Nephron progenitor cell (in vitro differentiated cells): ENCODE data around the gene ZNF609.

ENCODE experiments used
- DNase-seq: peaks from one replicate; pipeline ENCODE4 v3.0.0; 2021
- H3K27ac Mint-ChIP-seq: 2 replicates; pipeline ENCODE4 v1.8.0; 2021; ENCODE audit warnings: mild to moderate bottlenecking, moderate library complexity, mixed read lengths
- H3K27me3 Mint-ChIP-seq: 2 replicates; pipeline ENCODE4 v1.8.0; 2021; ENCODE audit warnings: mild to moderate bottlenecking, low read depth, mixed read lengths; ENCODE audit not compliant: poor library complexity
- H3K36me3 Mint-ChIP-seq: 2 replicates; pipeline ENCODE4 v1.8.0; 2021; ENCODE audit warnings: low read depth, mixed read lengths
- H3K4me1 Mint-ChIP-seq: 2 replicates; pipeline ENCODE4 v1.8.0; 2021; ENCODE audit warnings: mixed read lengths
- H3K4me3 Mint-ChIP-seq: 2 replicates; pipeline ENCODE4 v1.8.0; 2021; ENCODE audit warnings: mild to moderate bottlenecking, moderate library complexity, mixed read lengths
- H3K9me3 Mint-ChIP-seq: 2 replicates; pipeline ENCODE4 v1.8.0; 2021; ENCODE audit warnings: mild to moderate bottlenecking, moderate library complexity, mixed read lengths
- TF ChIP-seq, protein P1 (sequence below): fragments of 200-600 bp; sonication (generic); IDR thresholded peaks from 2 replicates; pipeline ENCODE4 v1.5.0; 2021; ENCODE audit warnings: antibody characterized with exemption

ZNF609 gene

DNA sequence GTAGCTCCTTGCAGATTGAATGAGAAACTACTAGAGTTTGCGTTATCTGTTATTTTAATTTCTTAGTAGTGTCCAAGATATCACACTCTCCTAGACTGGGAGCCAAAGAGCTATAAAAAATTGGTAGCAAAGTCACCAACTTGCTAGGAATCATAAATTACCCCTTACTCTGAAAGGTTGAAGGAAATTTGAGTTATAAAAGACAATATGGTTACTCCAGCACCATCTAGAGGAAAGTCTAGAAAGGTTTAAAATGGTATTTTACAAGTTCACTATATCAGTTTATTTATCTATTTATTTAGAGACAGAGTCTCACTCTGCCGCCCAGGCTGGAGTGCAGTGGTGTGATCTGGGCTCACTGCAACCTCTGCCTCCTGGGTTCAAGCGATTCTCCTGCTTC, 193.4 kb downstream of the ZNF609 start:
- no peak overlapping the region for H3K27ac Mint-ChIP-seq

DNA sequence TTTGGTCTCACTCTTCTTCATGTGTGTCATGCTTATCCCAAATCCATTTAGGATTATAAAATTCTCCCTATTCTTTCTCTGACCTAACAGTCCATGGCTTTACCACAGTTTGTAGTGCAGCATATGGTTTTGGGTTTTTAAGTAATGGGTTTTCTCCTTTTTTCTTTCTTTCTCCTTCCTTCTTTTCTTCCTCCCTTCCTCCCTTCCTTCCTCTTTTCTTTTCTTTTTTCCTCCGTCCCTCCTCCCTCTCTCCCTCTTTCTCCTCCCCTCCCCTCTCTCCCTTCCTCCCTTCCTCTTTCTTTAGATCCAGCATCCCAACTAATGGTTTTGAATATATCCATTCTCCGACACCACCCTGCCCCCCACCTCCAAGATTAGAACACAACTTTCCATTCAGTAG, 196.1 kb downstream of the ZNF609 start:
- Mint-ChIP-seq H3K27ac (peak overlapping the region; percentile 69), H3K4me3 (no peak overlapping the region), H3K27me3 (no peaks in the 10 kb centered on the region), H3K9me3 (no peaks in the 10 kb centered on the region), H3K4me1 (peaks cover 5% of the 10 kb centered on the region), H3K36me3 (peaks cover 35% of the 10 kb centered on the region)
- DNase-seq = no peak
- TF ChIP-seq, protein P1, sequence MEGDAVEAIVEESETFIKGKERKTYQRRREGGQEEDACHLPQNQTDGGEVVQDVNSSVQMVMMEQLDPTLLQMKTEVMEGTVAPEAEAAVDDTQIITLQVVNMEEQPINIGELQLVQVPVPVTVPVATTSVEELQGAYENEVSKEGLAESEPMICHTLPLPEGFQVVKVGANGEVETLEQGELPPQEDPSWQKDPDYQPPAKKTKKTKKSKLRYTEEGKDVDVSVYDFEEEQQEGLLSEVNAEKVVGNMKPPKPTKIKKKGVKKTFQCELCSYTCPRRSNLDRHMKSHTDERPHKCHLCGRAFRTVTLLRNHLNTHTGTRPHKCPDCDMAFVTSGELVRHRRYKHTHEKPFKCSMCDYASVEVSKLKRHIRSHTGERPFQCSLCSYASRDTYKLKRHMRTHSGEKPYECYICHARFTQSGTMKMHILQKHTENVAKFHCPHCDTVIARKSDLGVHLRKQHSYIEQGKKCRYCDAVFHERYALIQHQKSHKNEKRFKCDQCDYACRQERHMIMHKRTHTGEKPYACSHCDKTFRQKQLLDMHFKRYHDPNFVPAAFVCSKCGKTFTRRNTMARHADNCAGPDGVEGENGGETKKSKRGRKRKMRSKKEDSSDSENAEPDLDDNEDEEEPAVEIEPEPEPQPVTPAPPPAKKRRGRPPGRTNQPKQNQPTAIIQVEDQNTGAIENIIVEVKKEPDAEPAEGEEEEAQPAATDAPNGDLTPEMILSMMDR = no peak

More for the DNA sequence above, 193.4 kb downstream of the ZNF609 start:
- TF ChIP-seq, protein P1 = no peak
- Mint-ChIP-seq H3K36me3 (peaks cover 15% of the 10 kb centered on the region), H3K9me3 (no peaks in the 10 kb centered on the region), H3K4me3 (no peak overlapping the region), H3K27me3 (no peaks in the 10 kb centered on the region), H3K4me1 (peaks cover 16% of the 10 kb centered on the region)
- no peak for DNase-seq

DNA sequence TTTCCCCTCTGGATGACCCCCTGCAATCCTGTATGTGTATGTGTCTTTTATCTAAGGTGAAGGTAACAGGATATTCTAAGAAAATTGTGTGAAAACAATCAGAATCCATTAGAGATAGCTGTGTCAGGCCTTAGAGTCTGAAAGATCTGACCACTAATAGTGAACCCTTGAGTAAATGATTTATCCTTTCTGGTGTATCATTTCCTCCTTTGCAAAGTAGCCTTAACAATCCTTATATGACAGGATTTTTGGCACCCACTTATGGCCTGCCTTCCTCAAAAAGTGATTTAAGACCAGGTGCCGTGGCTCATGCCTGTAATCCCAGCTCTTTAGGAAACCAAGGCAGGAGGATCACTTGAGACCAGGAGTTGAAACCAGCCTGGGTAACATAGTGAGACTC, 204.8 kb downstream of the ZNF609 start:
- H3K27ac Mint-ChIP-seq = no peak overlapping the region
- no peak overlapping the region for H3K4me3 Mint-ChIP-seq
- H3K27me3 Mint-ChIP-seq = peaks cover 3% of the 10 kb centered on the region
- no peaks in the 10 kb centered on the region for H3K9me3 Mint-ChIP-seq
- TF ChIP-seq, protein P1 = no peak
- peaks cover 42% of the 10 kb centered on the region for H3K36me3 Mint-ChIP-seq
- DNase-seq = no peak
- H3K4me1 Mint-ChIP-seq = peaks cover 7% of the 10 kb centered on the region

DNA sequence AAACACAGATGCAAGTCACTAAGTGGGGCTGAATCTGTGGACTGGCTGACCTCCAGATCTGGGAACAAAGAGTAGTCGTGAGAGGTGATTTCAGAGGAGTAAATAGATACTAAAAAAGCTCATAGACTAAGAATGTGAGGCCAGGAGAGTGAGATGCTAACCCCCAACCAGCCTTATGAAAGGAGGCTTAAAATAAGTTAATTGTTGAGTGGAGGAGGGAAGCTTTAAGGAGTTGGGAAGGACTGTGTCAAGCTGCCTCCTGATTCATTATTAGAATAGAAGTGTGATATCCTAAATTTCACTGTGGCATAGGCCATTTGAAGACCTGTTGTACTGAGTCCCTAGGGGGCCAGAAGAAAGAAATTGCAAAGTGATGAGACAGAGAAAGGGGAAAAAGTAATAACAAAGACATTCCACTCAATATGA, 207.4 kb downstream of the ZNF609 start:
- no peak for DNase-seq
- Mint-ChIP-seq H3K36me3 (peaks cover 33% of the 10 kb centered on the region), H3K4me3 (no peak overlapping the region), H3K4me1 (peaks cover 7% of the 10 kb centered on the region), H3K27ac (peak overlapping the region; percentile 77), H3K27me3 (peaks cover 3% of the 10 kb centered on the region), H3K9me3 (no peaks in the 10 kb centered on the region)
- TF ChIP-seq, protein P1 = no peak

DNA sequence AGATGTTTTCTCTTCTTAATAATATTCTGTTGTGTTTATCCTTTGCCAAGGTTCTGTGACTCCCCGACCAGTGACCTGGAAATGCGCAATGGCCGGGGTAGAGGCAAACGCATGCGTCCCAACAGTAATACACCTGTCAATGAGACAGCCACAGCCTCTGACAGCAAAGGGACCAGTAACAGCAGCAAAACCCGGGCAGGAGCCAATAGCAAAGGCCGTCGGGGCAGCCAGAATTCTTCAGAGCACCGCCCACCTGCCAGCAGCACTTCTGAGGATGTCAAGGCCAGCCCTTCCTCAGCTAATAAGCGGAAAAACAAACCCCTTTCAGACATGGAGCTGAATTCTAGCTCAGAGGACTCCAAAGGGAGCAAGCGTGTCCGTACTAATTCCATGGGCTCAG, 213.5 kb downstream of the ZNF609 start:
- H3K27me3 Mint-ChIP-seq = peaks cover 2% of the 10 kb centered on the region
- peak overlapping the region; percentile 54 for H3K27ac Mint-ChIP-seq
- no peak for DNase-seq
- TF ChIP-seq, protein P1 = no peak
- H3K4me3 Mint-ChIP-seq = no peak overlapping the region
- H3K4me1 Mint-ChIP-seq = no peaks in the 10 kb centered on the region
- peaks cover 63% of the 10 kb centered on the region for H3K36me3 Mint-ChIP-seq
- no peaks in the 10 kb centered on the region for H3K9me3 Mint-ChIP-seq

DNA sequence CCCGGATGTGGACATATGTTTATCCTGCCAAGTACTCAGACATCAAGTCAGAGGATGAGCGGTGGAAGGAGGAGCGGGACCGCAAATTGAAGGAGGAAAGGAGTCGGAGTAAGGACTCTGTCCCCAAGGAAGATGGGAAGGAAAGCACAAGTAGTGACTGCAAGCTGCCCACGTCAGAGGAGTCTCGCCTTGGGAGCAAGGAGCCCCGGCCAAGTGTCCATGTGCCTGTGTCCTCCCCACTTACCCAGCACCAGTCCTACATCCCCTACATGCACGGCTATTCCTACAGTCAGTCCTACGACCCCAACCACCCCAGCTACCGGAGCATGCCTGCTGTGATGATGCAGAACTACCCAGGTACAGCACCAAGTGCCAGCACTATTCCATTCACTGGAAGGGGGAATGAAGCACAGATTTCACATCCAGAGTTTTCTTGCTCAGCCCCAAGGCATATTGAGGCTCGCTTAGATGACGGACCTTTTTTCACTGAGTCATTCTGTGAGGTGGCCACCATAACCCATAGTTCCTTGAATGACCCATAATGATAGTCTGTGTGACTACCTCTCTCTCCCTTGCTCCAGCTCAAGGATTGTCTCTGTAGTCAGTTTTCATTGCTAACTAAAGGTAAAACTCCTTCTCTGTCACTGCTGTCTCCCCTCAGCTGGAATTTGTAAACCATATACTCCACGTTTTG, 217.9 kb downstream of the ZNF609 start:
- DNase-seq = no peak
- Mint-ChIP-seq H3K4me1 (no peaks in the 10 kb centered on the region), H3K9me3 (no peaks in the 10 kb centered on the region), H3K36me3 (peaks cover 69% of the 10 kb centered on the region), H3K27ac (peak overlapping the region; percentile 17), H3K4me3 (no peak overlapping the region), H3K27me3 (peaks cover 2% of the 10 kb centered on the region)
- TF ChIP-seq, protein P1 = no peak
